SK-N-SH treated with all-trans-retinoic acid at 6 μM for 48 hours (cell line): ENCODE measurements around the gene PDE1A.

ENCODE experiments used
- CSDC2 ChIP-seq: fragments of 250-450 bp; sonication (Bioruptor Pico); IDR thresholded peaks from 2 replicates; pipeline ENCODE4 v1.5.0; 2020; ENCODE audit warnings: mild to moderate bottlenecking, moderate library complexity
- OSR1 ChIP-seq: fragments of 250-450 bp; sonication (Bioruptor Pico); IDR thresholded peaks from 2 replicates; pipeline ENCODE4 v1.8.0; 2022; ENCODE audit warnings: moderate library complexity, mild to moderate bottlenecking, inconsistent platforms
- TOX ChIP-seq: fragments of 250-450 bp; sonication (Bioruptor Pico); IDR thresholded peaks from 2 replicates; pipeline ENCODE4 v1.8.0; 2021; ENCODE audit warnings: mild to moderate bottlenecking, moderate library complexity, borderline replicate concordance

DNA sequence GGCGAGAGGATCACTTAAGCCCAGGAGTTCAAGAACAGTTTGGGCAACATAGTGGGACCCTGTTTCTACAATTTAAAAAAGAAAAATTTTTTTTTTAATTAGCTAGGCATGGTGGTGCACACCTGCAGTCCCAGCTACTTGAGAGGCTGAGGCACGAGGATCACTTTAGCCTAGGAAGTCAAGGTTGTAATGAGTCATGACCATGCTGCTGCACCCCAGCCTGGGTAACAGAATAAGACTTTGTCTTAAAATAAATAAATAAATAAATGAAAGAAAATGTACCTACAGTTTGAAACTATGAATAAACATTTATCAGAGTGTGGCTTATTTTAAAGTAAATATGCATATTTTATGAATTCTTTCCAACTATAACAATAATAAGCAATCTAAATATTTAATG lies 16.7 kb downstream of the PDE1A start:
- no peak for TF ChIP-seq CSDC2 (CRISPR knock-in tag)
- no peak for TF ChIP-seq TOX (CRISPR knock-in tag)
- no peak for TF ChIP-seq OSR1 (CRISPR knock-in tag)
